ENCODE measurements around the gene VTI1A. TPM values are rescaled to one million over a fixed set of nuclear protein-coding genes. Genes with fewer than 3 reads are reported as not detected.

Gene VTI1A
- total and polyA plus RNA-seq, 2 of the 4 experiments (the other 2 are of a cell fraction), result 9.7 to 24.9 TPM

GRCh38 chr10:112791447-112791846, 344.4 kb downstream of the VTI1A start:
- H3K27me3 ChIP-seq (ENCODE audit: control insufficient read depth, insufficient read depth, low read length), result no peaks in the 10 kb centered on the region
- H2AK5ac ChIP-seq (ENCODE audit: low read depth, low read length), result no peak overlapping the region
- DNase-seq, result no peak
- no peak overlapping the region for H2BK20ac ChIP-seq (ENCODE audit: low read depth, low read length)
- ChIA-PET POLR2A (ENCODE audit: unreplicated experiment) (no interaction called here), CTCF (interaction anchor here (0.6 kb wide), 1 partner anchor 335 kb away, joined by 3 read pairs; no protein-coding TSS in a partner anchor)
- no peaks in the 10 kb centered on the region for H4K20me1 ChIP-seq (ENCODE audit: insufficient read depth, low read length)
- no peaks in the 10 kb centered on the region for H3K36me3 ChIP-seq (ENCODE audit: control insufficient read depth, insufficient read depth, low read length)
- BruUV-seq (replicated peaks), result no TSS peak
- H2AK9ac ChIP-seq (replicated peaks; ENCODE audit: low read depth, low read length, poor library complexity), result no peak overlapping the region
- no peak overlapping the region for H2BK15ac ChIP-seq (ENCODE audit: low read depth, low read length)
- no peak for TF ChIP-seq RAD21 (IDR thresholded peaks at IDR 0.05; ENCODE audit: low read length)
- no peak for TF ChIP-seq CTCF (conservative IDR thresholded peaks at IDR 0.05; ENCODE audit: low read depth, low read length)
- no peak for TF ChIP-seq SMC3 (IDR thresholded peaks at IDR 0.05; ENCODE audit: low read depth, low read length)
- TF ChIP-seq MXI1 (IDR thresholded peaks at IDR 0.05; ENCODE audit: borderline replicate concordance, low read depth, low read length), result no peak
- no peak for TF ChIP-seq BHLHE40 (IDR thresholded peaks at IDR 0.05; ENCODE audit: low read depth, low read length)
- no peak for TF ChIP-seq POLR2A (IDR thresholded peaks at IDR 0.05; ENCODE audit: low read depth, low read length)
- TF ChIP-seq MAZ (IDR thresholded peaks at IDR 0.05; ENCODE audit: borderline replicate concordance, low read depth, low read length), result no peak
- no peak for TF ChIP-seq RFX5 (IDR thresholded peaks at IDR 0.05; ENCODE audit: low read depth, low read length)
- TF ChIP-seq RCOR1 (IDR thresholded peaks at IDR 0.05; ENCODE audit: insufficient replicate concordance, low read length), result no peak
- TF ChIP-seq ELK1 (IDR thresholded peaks at IDR 0.05; ENCODE audit: borderline replicate concordance, low read depth, low read length), result no peak
- no peak for TF ChIP-seq USF2 (IDR thresholded peaks at IDR 0.05; ENCODE audit: low read depth, low read length)
- TF ChIP-seq NFE2L2 (IDR thresholded peaks at IDR 0.05; ENCODE audit: low read depth, low read length), result no peak
- TF ChIP-seq MAFK (IDR thresholded peaks at IDR 0.05; ENCODE audit: low read depth, low read length), result no peak
- TF ChIP-seq CHD1 (IDR thresholded peaks at IDR 0.05; ENCODE audit: low read depth, low read length), result no peak
- no peak for TF ChIP-seq FOS (IDR thresholded peaks at IDR 0.05; ENCODE audit: low read depth, low read length)
- in situ Hi-C loops (cut with MboI; ENCODE audit: low sequenced_read_pairs) (no loop called here), intact Hi-C loops (cut with micrococcal nuclease) (no loop called here), dilution Hi-C loops (cut with HindIII; ENCODE audit: low sequenced_read_pairs, unreplicated experiment) (no loop called here)
- no peak overlapping the region for H4K5ac ChIP-seq (ENCODE audit: low read depth, low read length)
- H3K56ac ChIP-seq (ENCODE audit: extremely low read depth, insufficient read depth, low read length), result no peak overlapping the region
- H3K9me3 ChIP-seq (ENCODE audit: control insufficient read depth, insufficient read depth, low read length), result no peaks in the 10 kb centered on the region
- no peak overlapping the region for H2BK5ac ChIP-seq (ENCODE audit: low read depth, low read length, poor library complexity, severe bottlenecking)
- no peak overlapping the region for H2BK120ac ChIP-seq (ENCODE audit: low read depth, low read length)
- H3K4me1 ChIP-seq (ENCODE audit: control insufficient read depth, insufficient read depth, low read length), result peaks cover 8% of the 10 kb centered on the region
- no peak overlapping the region for H3K4ac ChIP-seq (ENCODE audit: low read depth, low read length)
- H3K14ac ChIP-seq (replicated peaks; ENCODE audit: low read depth, low read length), result no peak overlapping the region
- ATAC-seq (ENCODE audit: low read depth), result no peak
- no peak overlapping the region for H3K23ac ChIP-seq (ENCODE audit: low read depth, low read length)
- H3K4me3 ChIP-seq (ENCODE audit: insufficient read depth, low read depth, low read length), result no peak overlapping the region
- H4K91ac ChIP-seq (ENCODE audit: insufficient read depth, low read depth, low read length), result no peak overlapping the region
- no peak overlapping the region for H3K18ac ChIP-seq (ENCODE audit: low read depth, low read length)
- no peak overlapping the region for H3K27ac ChIP-seq (ENCODE audit: insufficient read depth, low read length)
- H4K8ac ChIP-seq (ENCODE audit: low read depth in 2 of 2, low read length in 2 of 2), result no peak overlapping the region
- H3K9ac ChIP-seq (ENCODE audit: low read depth, low read length), result no peak overlapping the region
- peaks cover 3% of the 10 kb centered on the region; the same call in 1 of the 2 replicates for H3K9me1 ChIP-seq (ENCODE audit: insufficient read depth, low read length)
- H3K4me2 ChIP-seq (ENCODE audit: low read depth, low read length), result no peak overlapping the region
- no peak overlapping the region for H2AFZ ChIP-seq (replicated peaks; ENCODE audit: low read length, poor library complexity)
- no CpG with 5 or more reads among the region's 2 CpGs for WGBS, 2 experiments (ENCODE audit: extremely low coverage in 2 of 2, insufficient read length in 1 of 2)
- no peaks in the 10 kb centered on the region for H3K79me1 ChIP-seq (ENCODE audit: low read depth in 1 of 2, low read length in 2 of 2)

Data from IMR-90 (cell line).